GM12874 (cell line): Measurements from ENCODE around the gene UBE2S.
"Not testable (repeated sequence)": the region's sequence is repeated elsewhere in the genome, so short reads cannot be mapped to it uniquely, and the experiment has no call there.

Experiments used
- CTCF ChIP-seq: IDR thresholded peaks from 2 replicates; pipeline ENCODE4 v1.5.1; 2011; ENCODE audit warnings: low read depth, mild to moderate bottlenecking, control low read depth, low read length, moderate library complexity; ENCODE audit not compliant: insufficient read depth

UBE2S gene

GRCh38 chr19:55407550-55407799 is at the start of gene UBE2S:
Gene UBE2S, minus strand, starts transcription at chr19:55407788. Its CDS starts 199 bp downstream, at chr19:55407589.
- TF ChIP-seq CTCF, result not testable (repeated sequence)

GRCh38 chr19:55456347-55456746 is 48.8 kb upstream of the UBE2S start:
- no peak for TF ChIP-seq CTCF

GRCh38 chr19:55455576-55456235 is 48.1 kb upstream of the UBE2S start:
- TF ChIP-seq CTCF, result no peak

- peak; percentile 78 for TF ChIP-seq CTCF
These were observed 47.2 kb upstream of the UBE2S start for GRCh38 chr19:55454787-55455243.

- TF ChIP-seq CTCF, result no peak
These were observed 46.1 kb upstream of the UBE2S start for GRCh38 chr19:55453511-55454260.

GRCh38 chr19:55452749-55453346 is 45.3 kb upstream of the UBE2S start:
- TF ChIP-seq CTCF, result no peak

GRCh38 chr19:55451965-55452748 is 44.6 kb upstream of the UBE2S start:
- TF ChIP-seq CTCF, result no peak
